Retinal pigment epithelial cell (primary cell): ENCODE results near the gene UBE2B.
"Not testable (repeated sequence)": the region's sequence is repeated elsewhere in the genome, so short reads cannot be mapped to it uniquely, and the experiment has no call there.

Source experiments
- DNase-seq: peaks from one replicate; pipeline ENCODE4 v3.0.0-alpha.2; 2010; ENCODE audit warnings: low read depth
- H3K4me3 ChIP-seq: 2 replicates; pipeline ENCODE4 v1.5.1; 2011; ENCODE audit warnings: mild to moderate bottlenecking, low read length, control low read depth, moderate library complexity
- CTCF ChIP-seq: conservative IDR thresholded peaks from 2 replicates; pipeline ENCODE4 v1.5.1; 2011; ENCODE audit warnings: low read depth, low read length, control low read depth, inconsistent platforms

The UBE2B gene

GRCh38 chr5:134370871-134371833 is at the start of gene UBE2B:
UBE2B (plus strand) TSS chr5:134371569; CDS start chr5:134371596, 27 bp downstream.
- DNase-seq, result peak; percentile 99
- no peak for TF ChIP-seq CTCF
- H3K4me3 ChIP-seq, result peak within 1 kb of the TSS; percentile 97

GRCh38 chr5:134327327-134327726 is 44.0 kb upstream of the UBE2B start:
- no peak overlapping the region for H3K4me3 ChIP-seq
- no peak for TF ChIP-seq CTCF
- DNase-seq, result no peak

- H3K4me3 ChIP-seq, result no peak overlapping the region
- DNase-seq, result no peak
- TF ChIP-seq CTCF, result no peak
Observed at GRCh38 chr5:134328619-134329018, 42.8 kb upstream of the UBE2B start.

- DNase-seq, H3K4me3 ChIP-seq: not testable (repeated sequence)
Observed at GRCh38 chr5:134336833-134337232, 34.5 kb upstream of the UBE2B start.

GRCh38 chr5:134343500-134343899 is 27.9 kb upstream of the UBE2B start:
- H3K4me3 ChIP-seq, DNase-seq: not testable (repeated sequence)

- H3K4me3 ChIP-seq, DNase-seq: not testable (repeated sequence)
Observed at GRCh38 chr5:134345476-134345875, 25.9 kb upstream of the UBE2B start.

- DNase-seq, result no peak
- no peak overlapping the region for H3K4me3 ChIP-seq
- TF ChIP-seq CTCF, result no peak
Observed at GRCh38 chr5:134345996-134346395, 25.4 kb upstream of the UBE2B start.

- H3K4me3 ChIP-seq, result no peak overlapping the region
- no peak for TF ChIP-seq CTCF
- DNase-seq, result no peak
Observed at GRCh38 chr5:134349463-134349862, 21.9 kb upstream of the UBE2B start.

GRCh38 chr5:134355681-134356080 is 15.7 kb upstream of the UBE2B start:
- no peak for DNase-seq
- no peak for TF ChIP-seq CTCF
- no peak overlapping the region for H3K4me3 ChIP-seq
